CD1c-positive myeloid dendritic cell (primary cell): Measurements from ENCODE around the gene LDB3.

Experiments
- DNase-seq: peaks from one replicate; pipeline ENCODE4 v3.0.0-alpha.2; 2016; ENCODE audit errors: extremely low spot score

Gene LDB3

DNA sequence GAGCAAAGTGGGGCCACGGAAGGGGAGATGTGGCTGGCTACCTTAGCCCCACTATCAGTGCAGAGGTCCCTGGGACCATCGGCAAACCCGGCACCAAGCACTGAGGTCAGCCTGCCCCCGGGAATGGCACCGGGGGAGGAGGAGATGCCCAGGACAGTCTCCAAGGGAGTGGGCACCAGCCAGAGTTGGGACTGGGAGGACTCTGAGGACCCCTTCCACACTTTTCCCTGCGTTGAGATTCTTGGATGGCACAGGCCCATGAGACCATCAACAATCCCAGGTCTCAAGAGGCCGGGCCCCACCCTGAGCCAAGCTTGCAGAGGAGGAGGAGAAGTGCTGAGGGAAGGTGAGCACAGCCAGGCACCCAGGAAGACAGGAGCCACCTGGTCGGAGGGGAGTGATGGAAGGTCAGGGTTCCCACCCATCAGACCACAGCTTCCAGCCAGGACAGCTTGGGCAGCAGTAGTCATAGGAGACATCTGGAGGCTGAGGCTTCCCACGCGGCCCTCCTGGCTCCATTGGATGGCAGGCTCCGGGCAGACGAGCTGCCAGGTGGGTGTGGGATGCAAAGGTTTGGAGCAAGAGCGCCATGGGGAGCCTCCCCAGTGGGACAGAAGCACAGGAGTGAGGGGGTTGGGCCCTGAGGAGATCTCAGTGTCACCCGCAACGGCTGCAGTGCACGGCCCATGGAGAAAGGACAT is 16.5 kb upstream of the LDB3 start:
- no peak for DNase-seq

DNA sequence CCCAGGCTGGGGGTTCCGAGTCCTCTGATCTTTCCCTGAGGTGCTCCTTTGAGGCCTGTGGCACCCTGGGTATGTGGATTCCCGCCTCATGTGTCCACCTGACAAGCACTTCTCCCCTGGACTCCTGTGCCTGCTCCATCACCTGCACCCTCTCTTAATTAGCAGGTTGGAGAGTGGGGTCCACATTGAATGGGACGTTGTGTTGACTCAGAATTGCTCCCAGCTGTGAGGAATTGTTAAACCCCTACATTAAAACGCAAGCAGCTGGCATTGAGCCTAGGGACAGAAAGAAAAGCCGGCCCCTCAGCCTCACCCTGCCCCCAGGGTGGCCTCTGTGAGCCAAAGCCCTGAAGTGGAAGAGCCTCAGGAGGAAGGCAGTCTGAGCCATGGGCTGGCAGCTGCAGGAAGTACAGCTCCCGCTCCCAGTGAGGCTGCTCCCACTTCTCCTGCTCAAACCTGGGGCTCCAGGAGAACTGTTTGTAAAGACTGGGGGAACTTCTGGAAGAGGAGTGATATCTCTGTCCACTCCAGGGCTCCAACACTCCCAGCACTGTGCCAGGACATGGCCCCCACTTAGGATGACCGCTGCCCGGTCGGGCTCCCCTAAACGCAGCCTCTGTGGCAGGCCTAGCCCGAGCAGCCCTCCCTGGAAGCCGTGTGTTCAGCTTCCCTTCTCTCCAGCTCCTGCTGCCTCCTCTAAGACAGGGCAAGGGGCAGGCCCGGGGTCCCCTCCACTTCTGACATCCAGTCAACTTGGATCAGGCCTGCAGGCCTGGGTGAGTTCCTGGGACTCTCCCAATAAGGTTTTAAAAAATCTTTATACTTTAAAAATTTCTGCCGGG is 15.7 kb upstream of the LDB3 start:
- DNase-seq, result no peak

DNA sequence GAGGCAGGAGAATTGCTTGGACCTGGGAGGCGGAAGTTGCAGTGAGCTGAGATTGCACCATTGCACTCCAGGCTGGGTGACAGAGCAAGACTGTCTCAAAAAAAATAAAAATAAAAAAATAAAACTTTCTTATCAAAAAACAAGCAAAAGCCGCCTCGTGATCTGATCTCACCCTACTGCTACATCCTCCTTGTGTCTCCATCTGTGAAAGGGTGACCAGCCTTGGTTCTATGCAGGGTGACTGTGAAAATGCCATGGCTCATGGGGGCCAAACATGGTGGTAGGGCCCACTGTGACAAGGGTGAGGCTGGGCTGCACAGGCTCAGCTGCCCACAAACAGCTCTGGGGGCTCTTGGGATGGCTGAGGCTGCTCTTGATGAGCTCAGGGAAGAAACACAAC is 14.9 kb upstream of the LDB3 start:
- DNase-seq, result no peak

DNA sequence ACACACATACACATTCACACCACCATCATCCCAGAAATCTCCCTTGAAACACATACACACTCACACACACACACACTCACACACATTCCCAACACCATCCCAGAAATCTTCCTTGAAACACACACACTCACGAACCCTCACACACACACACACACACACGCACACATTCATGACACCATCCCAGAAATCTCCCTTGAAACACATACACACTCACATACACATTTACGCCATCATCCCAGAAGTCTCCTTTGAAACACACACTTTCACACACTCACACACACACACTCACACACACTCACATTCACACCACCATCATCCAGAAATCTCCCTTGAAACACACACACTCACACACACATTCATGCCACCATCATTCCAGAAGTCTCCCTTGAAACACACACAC is 14.3 kb upstream of the LDB3 start:
- no peak for DNase-seq

DNA sequence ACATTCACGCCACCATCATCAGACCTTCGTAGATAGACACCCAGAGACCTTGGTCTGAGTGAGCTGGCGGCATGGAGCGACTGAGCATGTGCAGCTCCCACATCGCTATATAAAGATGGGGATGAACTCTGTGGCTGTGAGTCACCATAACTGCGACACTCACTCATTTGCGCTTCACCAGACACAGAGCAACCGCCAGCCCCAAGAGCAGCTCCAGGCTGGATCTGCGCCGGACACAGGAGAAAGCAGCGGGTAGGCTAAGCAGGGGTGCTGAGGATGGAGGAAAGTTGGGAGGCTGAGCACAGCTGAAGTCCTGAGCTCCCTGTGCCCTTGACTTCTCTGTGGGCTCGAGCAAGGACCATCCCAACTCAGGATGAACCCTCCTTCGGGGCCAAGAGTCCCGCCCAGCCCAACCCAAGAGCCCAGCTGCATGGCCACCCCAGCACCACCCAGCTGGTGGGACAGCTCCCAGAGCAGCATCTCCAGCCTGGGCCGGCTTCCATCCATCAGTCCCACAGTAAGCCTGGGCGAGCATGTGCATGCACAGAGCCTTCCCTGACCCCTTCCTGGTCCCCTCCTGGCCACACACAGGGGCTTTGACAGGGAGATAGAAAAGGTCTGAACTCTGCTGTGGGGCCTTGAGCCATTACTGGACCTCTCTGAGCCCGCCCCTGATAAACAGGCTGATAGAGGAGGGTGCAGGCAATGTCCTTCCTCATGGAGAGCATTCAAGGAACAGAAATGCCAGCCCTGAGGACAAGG is 13.7 kb upstream of the LDB3 start, which contains the start of gene OPN4:
TSS of gene OPN4 (plus strand) at position 137 of the 762 bp plus-strand sequence. CDS start at position 374, 237 bp downstream.
- no peak for DNase-seq

GRCh38 chr10:86655173-86655540 is 13.2 kb upstream of the LDB3 start:
- DNase-seq, result no peak

GRCh38 chr10:86655596-86655995 is 12.7 kb upstream of the LDB3 start:
- DNase-seq, result no peak

DNA sequence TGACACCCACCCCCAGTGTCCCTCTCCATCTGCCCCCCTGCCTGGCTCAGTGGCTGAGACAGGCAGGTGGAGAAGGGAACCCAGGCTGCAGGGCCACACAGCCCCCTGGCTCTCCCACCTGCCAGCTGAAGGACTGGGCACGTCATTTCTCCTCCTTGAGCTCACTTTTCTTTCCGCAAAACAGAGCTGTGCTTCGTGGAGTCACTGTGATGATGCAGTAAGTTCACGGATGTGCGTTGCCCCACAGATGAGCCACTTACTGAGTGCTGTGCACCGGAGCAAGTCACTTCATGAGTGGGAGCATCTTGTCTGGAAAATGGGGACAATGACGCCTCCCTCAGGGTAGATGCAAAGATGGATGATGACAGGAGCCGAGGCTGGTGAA is 11.3 kb upstream of the LDB3 start:
- DNase-seq, result no peak

GRCh38 chr10:86657396-86658011 is 10.8 kb upstream of the LDB3 start:
- no peak for DNase-seq

- no peak for DNase-seq
Measured at GRCh38 chr10:86658261-86658741, 10.0 kb upstream of the LDB3 start.

- no peak for DNase-seq
Measured at GRCh38 chr10:86658751-86659150, 9.6 kb upstream of the LDB3 start.

GRCh38 chr10:86659161-86659691 is 9.1 kb upstream of the LDB3 start:
- no peak for DNase-seq

- no peak for DNase-seq
Measured at GRCh38 chr10:86659721-86660453, 8.4 kb upstream of the LDB3 start.

DNA sequence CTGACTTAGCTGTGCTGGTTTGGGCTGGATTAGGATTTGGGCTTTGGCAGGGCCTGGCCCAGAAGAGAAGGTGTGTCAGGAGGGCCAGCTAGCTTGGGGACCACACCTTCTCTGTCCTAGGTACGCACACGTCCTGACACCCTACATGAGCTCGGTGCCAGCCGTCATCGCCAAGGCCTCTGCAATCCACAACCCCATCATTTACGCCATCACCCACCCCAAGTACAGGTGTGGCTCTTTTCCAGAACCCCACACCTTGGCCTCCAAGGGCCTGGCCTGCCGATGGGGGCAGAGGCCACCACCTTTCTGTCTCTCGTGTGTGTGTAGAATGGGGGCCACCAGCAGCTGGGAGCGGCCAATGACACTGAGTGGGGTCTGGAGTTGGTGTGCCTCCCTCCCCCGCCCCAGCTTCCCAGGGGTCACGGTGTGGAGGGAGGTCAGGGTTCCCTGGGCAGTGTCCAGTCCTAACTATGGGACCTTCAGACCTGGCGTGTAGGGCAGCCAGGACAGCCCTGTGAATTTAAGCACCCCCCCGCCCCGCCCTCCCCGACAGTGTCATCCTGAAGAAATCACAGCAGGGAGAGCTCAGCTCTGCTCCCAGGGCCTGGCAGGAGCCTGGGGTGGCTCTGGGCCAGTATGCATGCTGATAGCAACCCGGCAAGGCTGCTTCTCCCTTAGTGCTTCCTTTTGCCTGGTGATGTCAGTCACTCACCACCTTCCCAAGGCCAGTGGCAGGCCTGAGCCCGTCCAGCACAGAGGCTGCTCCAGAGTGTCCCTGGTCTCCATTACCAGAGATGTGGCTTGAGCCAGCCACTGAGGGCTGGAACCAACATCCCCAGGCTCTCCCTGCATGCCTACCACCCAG is 6.9 kb upstream of the LDB3 start:
- DNase-seq, result no peak

DNA sequence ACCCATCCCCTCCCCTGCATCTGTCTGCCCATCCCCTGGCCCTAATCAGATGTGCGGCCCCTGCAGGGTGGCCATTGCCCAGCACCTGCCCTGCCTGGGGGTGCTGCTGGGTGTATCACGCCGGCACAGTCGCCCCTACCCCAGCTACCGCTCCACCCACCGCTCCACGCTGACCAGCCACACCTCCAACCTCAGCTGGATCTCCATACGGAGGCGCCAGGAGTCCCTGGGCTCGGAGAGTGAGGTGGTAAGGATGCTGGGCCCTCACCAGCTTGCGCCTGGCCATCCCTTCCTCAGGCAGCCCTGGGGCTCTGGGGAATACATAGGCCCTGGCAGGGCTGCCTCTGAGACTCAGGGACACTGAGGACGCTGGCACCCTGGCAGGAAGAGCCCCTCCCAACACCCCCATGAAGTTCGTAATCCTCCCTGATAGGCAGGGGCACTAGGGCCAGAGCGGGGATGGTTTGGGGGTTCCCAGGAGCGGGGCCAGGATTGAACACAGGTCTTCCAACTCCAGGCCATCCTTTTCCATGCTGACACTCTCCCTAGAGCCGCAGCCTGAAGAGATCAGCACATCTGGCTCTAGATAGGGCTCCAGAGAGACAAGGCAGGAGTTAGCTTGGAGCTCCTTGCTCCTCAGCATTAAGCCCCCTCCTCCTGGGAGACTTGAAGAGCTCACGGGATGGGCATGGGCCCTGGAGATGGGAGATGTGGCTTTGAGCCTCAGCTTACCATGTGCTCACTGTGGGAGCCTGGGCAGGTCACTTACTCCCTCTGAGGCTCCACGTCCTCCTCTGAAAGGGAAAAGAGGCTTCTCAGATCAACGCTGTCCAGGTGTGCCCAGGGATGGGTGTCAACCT is 5.9 kb upstream of the LDB3 start:
- no peak for DNase-seq

GRCh38 chr10:86663046-86663345 is 5.3 kb upstream of the LDB3 start:
- no peak for DNase-seq

GRCh38 chr10:86663576-86664339 is 4.6 kb upstream of the LDB3 start:
- no peak for DNase-seq
